ENCODE measurements around the gene ZG16B.

GRCh38 chr16:2820836-2821486 is 9.1 kb upstream of the ZG16B start:
- no peak for TF ChIP-seq CTCF (conservative IDR thresholded peaks at IDR 0.05; ENCODE audit: low read depth, low read length)
- TF ChIP-seq EZH2 (IDR thresholded peaks at IDR 0.05; ENCODE audit: low read length, unreplicated experiment) = no peak
- TF ChIP-seq EZH2phosphoT487 (IDR thresholded peaks at IDR 0.05; ENCODE audit: borderline replicate concordance, low read length) = no peak

Measured in PC-3 (cell line).